K562 (cell line): ENCODE results near the gene S100A6. TPM values are rescaled to one million over a fixed set of nuclear protein-coding genes. Genes with fewer than 3 reads are reported as not detected.

Experiments
- ATF7 ChIP-seq: fragments of 450-650 bp; IDR thresholded peaks from 2 replicates; pipeline ENCODE4 v1.7.1; 2014; ENCODE audit warnings: mild to moderate bottlenecking, moderate library complexity
- C11orf30 ChIP-seq: fragments of 450-650 bp; IDR thresholded peaks from 2 replicates; pipeline ENCODE4 v1.6.1; 2016; ENCODE audit warnings: low read depth, mild to moderate bottlenecking
- CHD4 ChIP-seq: fragments of 200-600 bp; sonication (generic); IDR thresholded peaks from 3 replicates; pipeline ENCODE4 v1.6.1; 2012; ENCODE audit warnings: low read depth, mild to moderate bottlenecking, mixed read lengths, low read length, inconsistent platforms; ENCODE audit not compliant: insufficient read depth, insufficient replicate concordance, poor library complexity, severe bottlenecking
- HDAC2 ChIP-seq: fragments of 450-650 bp; IDR thresholded peaks from 2 replicates; pipeline ENCODE4 v1.6.1; 2016; ENCODE audit warnings: mild to moderate bottlenecking
- L3MBTL2 ChIP-seq: fragments of 450-650 bp; IDR thresholded peaks from 2 replicates; pipeline ENCODE4 v1.6.1; 2016; ENCODE audit warnings: mild to moderate bottlenecking, moderate library complexity
- MITF ChIP-seq: IDR thresholded peaks from 2 replicates; pipeline ENCODE4 v1.6.1; 2014; ENCODE audit warnings: antibody characterized with exemption
- MTA3 ChIP-seq: fragments of 450-650 bp; formaldehyde crosslinking; IDR thresholded peaks from 2 replicates; pipeline ENCODE4 v1.6.1; 2017; ENCODE audit warnings: mild to moderate bottlenecking, borderline replicate concordance
- PCBP2 ChIP-seq: fragments of 200-400 bp; formaldehyde crosslinking; IDR thresholded peaks from 2 replicates; pipeline ENCODE4 v1.6.1; 2018; ENCODE audit warnings: low read length, low read depth, mild to moderate bottlenecking, moderate library complexity; ENCODE audit not compliant: poor library complexity, severe bottlenecking
- PHB2 ChIP-seq: fragments of 450-650 bp; IDR thresholded peaks from 2 replicates; pipeline ENCODE4 v1.6.1; 2017; ENCODE audit warnings: low read depth
- PTBP1 ChIP-seq: fragments of 200-400 bp; formaldehyde crosslinking; IDR thresholded peaks from 2 replicates; pipeline ENCODE4 v1.6.1; 2017; ENCODE audit warnings: low read depth, low read length
- RBM25 ChIP-seq: fragments of 200-400 bp; formaldehyde crosslinking; IDR thresholded peaks from 2 replicates; pipeline ENCODE4 v1.6.1; 2018; ENCODE audit warnings: low read length, low read depth, moderate library complexity; ENCODE audit not compliant: severe bottlenecking
- RCOR1 ChIP-seq, 2 experiments: IDR thresholded peaks; 2 replicates each; pipeline ENCODE4 v1.6.1; 2012; ENCODE audit warnings: low read depth in 2 of 2, low read length in 2 of 2, borderline replicate concordance in 1 of 2, improper control_type of control experiment in 1 of 2
- RUNX1 ChIP-seq: sonication (generic); IDR thresholded peaks from 2 replicates; pipeline ENCODE4 v1.6.1; 2016; ENCODE audit warnings: antibody characterized with exemption, low read depth
- SMARCA5 ChIP-seq: fragments of 450-650 bp; IDR thresholded peaks from 2 replicates; pipeline ENCODE4 v1.6.1; 2016
- SREBF1 ChIP-seq: fragments of 150-350 bp; IDR thresholded peaks from 2 replicates; pipeline ENCODE4 v1.6.1; 2014; ENCODE audit warnings: antibody characterized with exemption, low read depth, low read length, borderline replicate concordance
- TFAP4 ChIP-seq: sonication (generic); formaldehyde crosslinking; IDR thresholded peaks from 2 replicates; pipeline ENCODE4 v1.8.0; 2022; ENCODE audit warnings: missing genetic modification reagents, mild to moderate bottlenecking, moderate library complexity, borderline replicate concordance
- USF1 ChIP-seq: sonication (generic); formaldehyde crosslinking; IDR thresholded peaks from 2 replicates; pipeline ENCODE4 v1.9.0; 2022; ENCODE audit warnings: mild to moderate bottlenecking, missing genetic modification reagents
- YBX1 ChIP-seq: fragments of 450-650 bp; IDR thresholded peaks from 2 replicates; pipeline ENCODE4 v1.7.1; 2016; ENCODE audit warnings: mild to moderate bottlenecking
- ZBTB49 ChIP-seq: sonication (generic); formaldehyde crosslinking; IDR thresholded peaks from 2 replicates; pipeline ENCODE4 v1.8.0; 2022; ENCODE audit warnings: missing genetic modification reagents, mild to moderate bottlenecking, borderline replicate concordance
- ZBTB8A ChIP-seq: fragments of 450-650 bp; IDR thresholded peaks from 2 replicates; pipeline ENCODE4 v1.6.1; 2018; ENCODE audit warnings: mild to moderate bottlenecking, moderate library complexity; ENCODE audit not compliant: partially characterized antibody
- ZFP36 ChIP-seq: fragments of 150-350 bp; IDR thresholded peaks from 2 replicates; pipeline ENCODE4 v1.6.1; 2018; ENCODE audit warnings: low read length, low read depth; ENCODE audit not compliant: partially characterized antibody
- ZNF316 ChIP-seq: fragments of 450-650 bp; IDR thresholded peaks from 2 replicates; pipeline ENCODE4 v1.6.1; 2016
- ZNF764 ChIP-seq: fragments of 250-450 bp; sonication (Bioruptor Pico); IDR thresholded peaks from 2 replicates; pipeline ENCODE4 v1.4.0; 2020; ENCODE audit warnings: low read depth, mild to moderate bottlenecking, moderate library complexity
- polyA plus RNA-seq, 8 experiments: library from polyadenylated mRNA; depleted of rRNA in 4 of 8; stranded (reverse) in 5 of 8; unstranded in 3 of 8; fragments of >200 nt; fragmentation: Nextera tagmentation in 2 of 8; fragmentation: Illumina TruSeq in 1 of 8; extraction: Ambion mirVana in 2 of 8; extraction: Trizol in 1 of 8; gene quantifications; 2 replicates each; pipeline versions ENCODE4 v1.2.1 to v1.2.3, GENCODE V29; 2011 to 2014; ENCODE audit warnings: inconsistent platforms in 1 of 8, missing spikeins in 1 of 8
- total RNA-seq, 7 experiments: library from RNA; depleted of rRNA in 6 of 7; stranded (reverse); fragments of >200 nt in 6 of 7; fragmentation: Illumina TruSeq in 2 of 7; extraction: Trizol in 2 of 7; gene quantifications; 2 replicates each; pipeline versions ENCODE4 v1.2.1 to v1.2.3, GENCODE V29; 2011 to 2021; ENCODE audit warnings: low replicate concordance in 1 of 7

S100A6 gene
- total and polyA plus RNA-seq, 9 of the 15 experiments (the other 6 are each of a cell fraction or from before 2014, with no cell fraction given), result 9.8 to 66.5 (median 23.2) TPM

- no peak for TF ChIP-seq ZBTB49
- no peak for TF ChIP-seq PHB2
- TF ChIP-seq MTA3, result no peak
- peak; percentile 69 for TF ChIP-seq HDAC2
- TF ChIP-seq SMARCA5, result peak; percentile 83
- TF ChIP-seq PTBP1, result 0 out of 2 replicates have a peak, but pooled peaks have one; percentile 54
- TF ChIP-seq ZBTB8A, result no peak
- no peak for TF ChIP-seq RUNX1
- no peak for TF ChIP-seq L3MBTL2
- no peak for TF ChIP-seq ZFP36
- peak in 1 of 2 experiments; percentile 69; a peak in 1 of 4 replicates for TF ChIP-seq RCOR1 (IDR thresholded peaks at IDR 0.05; ENCODE audit: borderline replicate concordance in 1 of 2, low read depth in 2 of 2, low read length in 2 of 2)
- TF ChIP-seq TFAP4, result no peak
- TF ChIP-seq C11orf30, result 0 out of 2 replicates have a peak, but pooled peaks have one; percentile 13
- no peak for TF ChIP-seq USF1
- peak; percentile 64 for TF ChIP-seq ZNF316
- TF ChIP-seq CHD4, result peak; percentile 37
- TF ChIP-seq ZNF764 (CRISPR knock-in tag), result no peak
- TF ChIP-seq YBX1, result no peak
- TF ChIP-seq MITF, result no peak
- no peak for TF ChIP-seq ATF7
- no peak for TF ChIP-seq SREBF1
- no peak for TF ChIP-seq PCBP2
- TF ChIP-seq RBM25, result peak; percentile 78
Measured at GRCh38 chr1:153547560-153548551, 12.1 kb upstream of the S100A6 start (continued).
